Neuron (in vitro differentiated cells): ENCODE measurements around the gene PLCB2.

ENCODE experiments used
- H2AFZ ChIP-seq: one replicate; pipeline ENCODE4 v1.6.1; 2013; ENCODE audit warnings: low read depth, mild to moderate bottlenecking, inconsistent platforms, low read length, moderate library complexity
- H3K27me3 ChIP-seq: one replicate; pipeline ENCODE4 v1.6.1; 2013; ENCODE audit warnings: low read length; ENCODE audit not compliant: insufficient read depth
- H3K36me3 ChIP-seq: one replicate; pipeline ENCODE4 v1.6.1; 2013; ENCODE audit warnings: low read length; ENCODE audit not compliant: insufficient read depth
- H3K4me1 ChIP-seq: one replicate; pipeline ENCODE4 v1.6.1; 2013; ENCODE audit warnings: low read length; ENCODE audit not compliant: insufficient read depth
- H3K4me3 ChIP-seq: 2 replicates; pipeline ENCODE4 v1.5.1; 2013; ENCODE audit warnings: mild to moderate bottlenecking, low read length, moderate library complexity
- H3K9me3 ChIP-seq: one replicate; pipeline ENCODE4 v1.6.1; 2013; ENCODE audit warnings: low read length

PLCB2 gene

DNA sequence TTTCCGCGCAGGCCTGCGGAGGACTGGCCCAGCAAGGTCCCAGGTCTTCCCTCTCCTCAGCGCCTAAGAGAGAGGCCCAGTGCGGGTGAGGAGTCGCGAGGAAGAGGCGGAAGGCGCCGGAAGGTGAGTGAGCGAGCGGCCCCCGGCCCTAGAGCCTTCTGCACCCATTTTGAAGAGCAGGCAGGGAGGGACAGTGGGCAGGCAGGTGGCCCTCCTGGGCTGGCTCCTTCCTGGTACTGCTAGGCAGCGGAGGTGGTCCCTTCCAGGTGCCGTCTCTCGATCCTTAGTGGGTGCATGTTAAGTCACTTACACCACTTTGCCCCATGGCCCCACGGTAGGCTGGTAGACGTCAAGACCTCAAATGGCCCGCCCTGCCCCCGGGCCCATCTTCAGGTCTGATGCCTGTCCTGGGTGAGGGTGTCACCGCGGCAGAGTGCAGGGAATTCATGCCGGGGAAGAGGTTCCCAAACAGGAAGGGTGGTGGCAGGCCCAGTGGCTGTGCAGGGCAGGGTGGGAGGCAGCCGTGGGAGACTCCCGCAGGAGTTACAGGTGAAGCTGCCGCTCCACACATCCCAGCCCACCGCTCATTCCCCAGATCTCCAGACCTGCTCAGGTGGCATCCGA is 54.5 kb downstream of the PLCB2 start:
- Histone ChIP-seq H3K36me3 (no peaks in the 10 kb centered on the region), H3K4me1 (peaks cover 6% of the 10 kb centered on the region), H3K9me3 (no peaks in the 10 kb centered on the region), H3K27me3 (peaks cover 26% of the 10 kb centered on the region), H2AFZ (no peak overlapping the region), H3K4me3 (no peak overlapping the region)

DNA sequence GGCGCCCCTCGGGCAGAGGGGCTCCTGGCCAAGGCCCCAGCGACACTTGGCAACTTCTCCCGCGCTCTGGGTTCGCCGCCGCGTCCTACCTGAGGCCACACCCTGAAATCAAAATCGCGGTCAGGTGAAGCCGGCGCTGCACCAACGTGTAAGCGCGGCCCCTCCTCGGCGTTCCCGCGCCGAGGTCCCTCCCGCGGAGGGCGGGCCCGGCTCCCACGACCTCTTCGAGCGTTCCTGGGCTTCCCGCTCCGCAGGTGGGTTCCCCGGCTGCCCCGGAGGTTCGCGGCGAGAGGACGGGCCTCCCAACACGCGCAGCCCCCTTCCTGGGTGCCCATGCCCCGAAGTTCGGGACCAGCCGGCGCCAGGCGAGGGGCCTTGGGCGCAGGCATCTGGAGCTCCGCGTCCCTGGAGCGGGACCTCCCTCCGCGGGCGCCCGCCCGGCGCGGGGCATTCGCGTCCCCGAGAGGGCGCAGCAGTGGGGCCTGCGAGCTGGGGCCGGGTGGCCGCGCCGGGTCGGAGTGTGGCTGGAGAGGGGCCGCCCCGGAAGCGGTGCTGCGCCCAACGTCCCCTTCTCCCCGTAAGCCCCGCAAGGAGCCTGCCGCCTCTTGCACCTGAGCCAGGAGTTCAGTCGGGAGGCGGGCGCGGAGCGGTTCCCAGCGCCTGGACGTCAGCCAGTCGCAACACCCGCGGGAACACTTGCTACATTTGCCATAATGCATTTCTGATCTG is 55.1 kb downstream of the PLCB2 start:
- Histone ChIP-seq H3K36me3 (no peaks in the 10 kb centered on the region), H3K27me3 (peaks cover 26% of the 10 kb centered on the region), H2AFZ (no peak overlapping the region), H3K4me3 (no peak overlapping the region), H3K4me1 (peaks cover 6% of the 10 kb centered on the region), H3K9me3 (no peaks in the 10 kb centered on the region)

DNA sequence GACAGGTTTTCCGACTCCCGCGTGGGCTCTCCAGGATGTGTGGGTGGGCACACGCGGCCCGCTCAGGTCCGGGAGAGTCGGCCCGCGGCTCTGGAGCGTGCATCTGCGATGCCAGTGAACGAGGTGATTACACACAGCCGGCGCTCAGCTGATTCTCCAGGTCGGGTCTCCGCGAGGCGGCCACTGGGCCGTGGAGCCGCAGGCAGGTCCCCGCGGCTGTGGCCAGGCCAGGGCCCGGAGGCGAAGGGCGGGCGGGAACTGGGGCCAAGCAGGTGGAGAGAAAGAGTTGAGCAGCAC is 55.6 kb downstream of the PLCB2 start:
- H2AFZ ChIP-seq = no peak overlapping the region
- peaks cover 6% of the 10 kb centered on the region for H3K4me1 ChIP-seq
- no peaks in the 10 kb centered on the region for H3K9me3 ChIP-seq
- H3K4me3 ChIP-seq = no peak overlapping the region
- H3K27me3 ChIP-seq = peaks cover 28% of the 10 kb centered on the region
- H3K36me3 ChIP-seq = no peaks in the 10 kb centered on the region

DNA sequence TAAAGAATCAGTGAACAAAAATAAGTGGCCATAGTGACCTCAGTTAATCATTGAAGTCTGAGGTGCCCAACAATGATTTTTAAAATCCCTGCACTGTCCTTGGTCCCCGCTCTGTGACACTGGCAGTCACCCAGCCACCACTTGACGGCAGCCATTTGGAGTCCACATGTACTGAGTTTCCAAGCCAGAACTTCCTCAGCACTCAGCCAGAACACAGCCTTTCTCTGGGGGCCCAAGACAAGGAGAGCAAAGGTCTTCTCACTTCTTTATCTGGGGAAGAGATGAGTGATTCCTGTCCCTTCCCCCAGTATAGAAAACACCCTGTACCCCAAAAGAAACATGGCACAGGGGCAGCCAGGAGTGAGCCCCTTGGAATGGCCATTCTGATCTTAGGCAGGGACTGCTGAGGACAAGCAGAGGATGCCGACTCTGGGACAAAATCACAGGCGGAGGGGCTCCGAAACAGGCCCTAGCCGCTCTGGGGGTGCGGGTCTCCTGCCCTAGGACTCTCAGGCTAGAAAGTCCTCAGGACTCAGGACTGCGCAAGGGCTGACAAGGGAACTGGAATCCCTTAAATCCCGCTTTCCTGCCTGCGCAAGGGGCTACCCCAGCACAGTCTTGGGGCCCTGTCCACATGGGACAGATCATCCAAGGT is 56.1 kb downstream of the PLCB2 start:
- H3K27me3 ChIP-seq = peaks cover 28% of the 10 kb centered on the region
- H3K4me3 ChIP-seq = no peak overlapping the region

DNA sequence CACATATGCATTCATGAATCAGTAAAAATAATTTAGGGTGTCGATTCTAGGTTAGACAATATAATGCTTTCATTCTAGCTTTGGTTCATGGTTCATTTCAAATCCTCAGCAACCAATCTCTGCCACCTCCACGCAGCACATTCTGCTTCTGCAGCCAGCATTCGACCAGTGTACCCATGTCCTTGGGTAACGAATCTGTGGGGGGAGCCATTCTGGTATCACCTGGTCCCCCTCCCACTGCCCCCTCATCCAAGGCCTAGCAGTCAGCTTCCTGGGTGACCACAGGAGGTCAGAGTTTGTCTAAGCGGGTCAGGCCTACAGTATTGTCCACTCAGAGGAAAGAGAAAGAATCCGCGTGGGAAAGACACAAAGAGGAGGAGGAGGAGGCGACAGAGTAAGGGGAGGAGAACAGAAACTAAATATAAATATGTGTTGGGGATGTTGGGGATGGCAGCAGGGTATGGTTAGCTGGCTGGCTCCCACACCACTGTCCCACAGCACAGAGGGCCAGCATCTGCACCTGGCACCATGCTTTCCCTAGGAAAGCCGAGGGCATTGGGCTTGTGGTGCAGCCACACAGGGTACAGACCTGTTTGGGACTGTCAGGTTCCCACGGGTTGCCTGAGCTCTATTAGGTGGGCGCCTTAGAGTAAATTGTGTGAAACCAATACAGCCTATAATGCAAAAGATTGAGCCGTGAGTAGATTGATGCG is 56.8 kb downstream of the PLCB2 start:
- Histone ChIP-seq H2AFZ (no peak overlapping the region), H3K9me3 (no peaks in the 10 kb centered on the region), H3K4me3 (no peak overlapping the region), H3K4me1 (peaks cover 6% of the 10 kb centered on the region), H3K27me3 (peaks cover 28% of the 10 kb centered on the region), H3K36me3 (no peaks in the 10 kb centered on the region)

More for the DNA sequence above, 56.1 kb downstream of the PLCB2 start:
- Histone ChIP-seq H3K36me3 (no peaks in the 10 kb centered on the region), H3K9me3 (no peaks in the 10 kb centered on the region), H3K4me1 (peaks cover 6% of the 10 kb centered on the region), H2AFZ (no peak overlapping the region)

DNA sequence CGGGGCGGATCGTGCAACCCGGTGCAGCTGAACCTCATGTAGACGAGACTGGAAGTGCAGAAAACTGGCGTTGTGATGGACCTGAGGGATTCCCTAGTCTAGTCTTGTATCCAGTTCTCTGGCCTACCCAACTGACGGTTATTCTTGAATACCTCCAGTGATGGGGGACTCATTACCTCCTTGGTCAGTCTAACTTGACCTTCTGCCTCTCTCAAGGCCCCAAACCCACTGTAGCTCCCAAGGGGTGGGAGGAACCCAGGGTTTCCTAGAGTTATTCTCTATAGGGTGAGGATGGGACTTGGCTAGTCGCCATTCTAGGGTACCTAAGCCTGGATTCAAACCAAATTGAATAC is 57.5 kb downstream of the PLCB2 start:
- H3K4me1 ChIP-seq = peaks cover 6% of the 10 kb centered on the region
- H3K4me3 ChIP-seq = no peak overlapping the region
- H3K9me3 ChIP-seq = no peaks in the 10 kb centered on the region
- no peak overlapping the region for H2AFZ ChIP-seq
- peaks cover 28% of the 10 kb centered on the region for H3K27me3 ChIP-seq
- H3K36me3 ChIP-seq = no peaks in the 10 kb centered on the region

DNA sequence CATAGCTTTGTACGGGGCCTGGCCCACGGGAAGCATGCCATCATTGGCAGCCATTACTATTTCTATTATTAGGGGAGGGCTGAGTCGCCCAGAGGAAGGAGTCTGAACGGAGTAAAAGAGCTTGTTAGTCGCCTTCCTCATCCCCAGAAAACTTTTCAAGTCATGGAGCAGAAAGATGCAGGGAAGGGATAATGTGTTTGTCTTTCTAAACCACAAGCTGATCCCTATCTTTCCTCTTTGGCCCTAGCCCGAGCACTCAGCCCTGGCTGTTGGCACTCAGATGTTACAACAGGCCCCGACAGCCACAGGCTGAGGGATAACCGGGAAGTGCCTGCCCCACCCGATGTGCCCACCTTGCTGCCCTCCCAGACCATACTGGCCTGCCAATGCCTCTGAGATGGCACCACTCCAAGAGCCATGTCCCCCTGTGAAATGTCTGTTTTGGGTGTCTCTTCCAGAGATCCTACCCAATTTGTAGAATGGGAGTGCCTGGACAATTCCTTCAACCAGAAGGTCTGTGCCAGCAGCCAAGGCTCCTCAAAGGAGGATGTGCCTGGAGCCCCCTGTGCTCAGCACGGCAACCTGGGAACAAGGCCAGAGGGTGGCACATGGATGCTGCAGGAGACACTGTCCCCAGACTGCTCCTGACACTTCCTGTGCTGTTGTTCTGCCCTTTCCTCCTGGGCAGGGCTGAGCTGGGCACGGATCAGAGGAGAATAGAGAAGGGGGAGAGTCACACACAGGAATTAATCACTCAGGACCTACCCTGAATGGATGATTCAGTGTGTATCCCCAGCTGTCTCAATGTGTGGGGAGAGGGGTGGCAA is 58.0 kb downstream of the PLCB2 start:
- Histone ChIP-seq H3K9me3 (no peaks in the 10 kb centered on the region), H3K4me1 (peaks cover 6% of the 10 kb centered on the region), H3K36me3 (no peaks in the 10 kb centered on the region), H2AFZ (no peak overlapping the region), H3K4me3 (no peak overlapping the region), H3K27me3 (peaks cover 28% of the 10 kb centered on the region)

DNA sequence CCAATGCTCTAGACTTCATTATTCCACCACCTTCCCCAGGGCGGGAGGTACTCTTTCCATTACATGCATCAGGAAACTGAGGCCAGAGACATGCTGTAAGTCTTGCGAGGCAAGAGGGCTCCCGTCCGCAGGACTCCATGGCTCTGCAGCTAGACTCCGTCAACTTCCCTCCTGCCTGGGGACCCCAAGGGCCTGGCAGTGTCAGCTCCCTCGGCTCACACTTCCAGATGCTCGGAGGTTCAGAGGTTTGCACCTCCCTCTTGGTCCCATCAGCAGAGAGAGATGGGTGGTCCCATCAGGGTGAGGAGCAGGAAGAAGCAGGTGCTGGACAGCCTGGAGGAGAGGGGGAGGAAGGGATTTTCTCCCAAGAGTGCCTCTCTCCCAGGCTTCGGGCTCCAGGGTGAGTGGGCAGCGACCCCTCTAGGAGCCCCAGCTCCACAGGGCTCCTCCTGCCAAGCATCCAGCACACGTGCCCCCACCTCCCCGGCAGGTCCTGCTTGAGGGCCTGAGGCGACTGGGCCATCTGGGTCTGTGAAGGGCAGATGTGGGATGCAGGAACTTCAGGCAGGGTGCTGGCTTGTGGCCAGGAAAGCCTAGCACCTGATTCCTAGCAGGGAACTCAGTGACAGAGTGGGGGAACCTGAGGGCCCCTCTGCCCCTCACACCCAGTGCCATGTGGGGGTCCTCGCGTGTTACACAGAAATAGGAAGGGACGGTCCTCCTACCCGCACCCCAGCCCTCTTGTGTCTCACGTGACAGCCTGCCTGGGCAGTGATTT is 59.5 kb downstream of the PLCB2 start:
- Histone ChIP-seq H3K4me3 (no peak overlapping the region), H3K9me3 (no peaks in the 10 kb centered on the region), H3K27me3 (peaks cover 23% of the 10 kb centered on the region), H2AFZ (no peak overlapping the region), H3K4me1 (peaks cover 6% of the 10 kb centered on the region), H3K36me3 (no peaks in the 10 kb centered on the region)

DNA sequence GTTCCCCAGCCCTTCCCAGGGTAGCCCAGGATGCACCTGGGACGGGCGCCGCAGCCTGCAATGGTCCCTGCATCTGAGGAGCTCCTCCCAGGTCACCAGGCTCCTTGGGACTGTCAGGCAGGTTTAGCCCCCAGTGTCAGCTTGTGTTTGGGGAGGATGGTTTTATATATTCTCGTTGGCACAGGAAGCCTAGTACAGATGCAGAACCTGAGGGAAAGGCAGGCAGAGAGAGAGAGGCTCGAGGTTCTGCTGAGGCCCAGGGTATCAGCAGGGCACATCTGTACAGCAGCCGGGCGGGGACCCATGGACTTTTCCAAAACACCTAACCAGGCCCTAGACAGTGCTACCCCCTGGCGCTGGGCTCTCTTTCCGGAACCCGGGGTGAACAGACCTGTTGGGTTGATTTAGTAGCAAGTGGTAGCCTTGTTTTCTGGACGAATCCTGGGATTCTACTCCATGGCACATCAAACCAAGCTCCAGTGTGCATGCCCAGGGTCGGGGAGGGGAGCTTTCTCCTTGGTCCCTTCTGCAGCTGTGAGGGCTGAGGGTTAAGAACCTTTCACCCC is 60.2 kb downstream of the PLCB2 start:
- peaks cover 18% of the 10 kb centered on the region for H3K27me3 ChIP-seq
- no peak overlapping the region for H2AFZ ChIP-seq
- H3K4me1 ChIP-seq = peaks cover 6% of the 10 kb centered on the region
- no peak overlapping the region for H3K4me3 ChIP-seq
- no peaks in the 10 kb centered on the region for H3K36me3 ChIP-seq
- no peaks in the 10 kb centered on the region for H3K9me3 ChIP-seq

DNA sequence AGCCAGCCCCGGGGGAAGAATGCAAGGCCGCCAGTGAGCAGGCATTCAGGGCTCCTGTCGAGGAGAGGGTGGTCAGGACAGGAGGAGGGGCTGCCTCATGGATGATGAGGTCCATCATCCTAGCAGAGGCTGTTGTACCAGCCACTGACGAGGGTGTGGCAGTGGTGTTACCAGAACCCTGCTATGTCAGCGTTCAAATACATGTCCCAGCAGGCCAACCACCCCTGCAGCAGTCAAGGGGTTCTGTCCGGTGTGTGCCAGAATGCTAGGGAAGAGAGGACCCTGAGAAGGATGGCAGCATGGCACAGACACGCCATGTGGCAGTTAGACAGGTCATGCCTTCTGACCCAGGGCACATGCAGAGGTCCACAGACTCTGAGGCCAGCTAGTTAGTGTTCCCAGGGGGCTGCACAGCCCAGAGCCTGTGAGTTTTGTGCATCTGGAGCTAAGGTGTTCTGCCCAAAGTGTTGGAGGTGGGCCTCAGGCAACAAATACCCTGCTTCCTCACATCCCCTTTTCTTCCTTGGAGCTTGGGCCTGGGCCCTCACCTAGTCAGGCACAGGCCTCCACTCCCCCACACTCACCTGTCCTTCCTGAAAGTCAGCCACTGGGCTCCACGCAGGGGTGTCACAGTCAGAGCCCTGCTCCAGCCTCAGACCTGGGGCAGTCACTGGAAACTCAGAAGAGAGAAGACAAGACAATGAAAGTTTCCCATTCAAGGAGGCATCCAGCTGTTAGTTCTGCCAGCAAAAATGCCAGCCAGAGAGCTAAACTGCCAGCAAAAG is 61.0 kb downstream of the PLCB2 start:
- H3K4me3 ChIP-seq = no peak overlapping the region
- peaks cover 6% of the 10 kb centered on the region for H3K4me1 ChIP-seq
- H3K9me3 ChIP-seq = no peaks in the 10 kb centered on the region
- H2AFZ ChIP-seq = no peak overlapping the region
- H3K36me3 ChIP-seq = no peaks in the 10 kb centered on the region
- H3K27me3 ChIP-seq = peaks cover 11% of the 10 kb centered on the region

DNA sequence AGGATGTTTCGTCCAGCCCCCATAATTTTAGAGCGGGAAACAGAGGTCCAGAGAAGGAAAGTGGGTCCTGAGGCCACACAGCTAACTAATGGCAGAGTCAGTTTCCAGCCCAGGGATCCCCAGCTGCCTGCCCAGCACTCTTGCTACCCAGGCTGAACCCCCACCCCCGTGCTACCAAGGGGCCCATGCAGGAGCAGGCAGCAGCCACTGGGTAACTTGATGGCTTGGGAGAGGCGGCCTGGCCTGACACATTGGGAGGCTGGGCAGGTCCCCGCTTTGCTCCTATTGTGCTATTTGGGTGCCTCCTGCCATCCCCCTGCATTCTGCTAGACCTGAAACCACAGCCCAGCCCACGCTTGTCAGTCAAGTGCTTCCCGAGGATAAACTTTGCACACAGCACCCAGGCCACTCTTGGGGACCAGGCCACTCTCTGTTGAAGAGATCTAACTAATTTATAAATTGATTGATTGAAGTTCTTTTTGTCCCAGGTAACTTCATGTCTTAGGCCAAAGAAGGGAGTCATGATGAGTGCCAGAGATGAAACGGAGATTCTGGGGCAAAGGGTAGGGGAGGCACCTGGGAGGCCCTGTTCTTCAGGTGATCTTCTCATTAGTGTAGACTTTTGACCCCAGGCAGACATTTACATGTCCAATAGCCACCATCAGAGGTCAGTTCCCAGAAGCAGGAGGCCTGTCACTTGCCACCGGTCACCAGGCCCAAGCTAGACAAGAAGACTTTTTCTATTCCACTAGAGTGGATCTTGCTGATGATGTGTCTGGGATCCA is 61.9 kb downstream of the PLCB2 start:
- Histone ChIP-seq H3K36me3 (no peaks in the 10 kb centered on the region), H3K9me3 (no peaks in the 10 kb centered on the region), H3K27me3 (peaks cover 3% of the 10 kb centered on the region), H3K4me1 (peaks cover 2% of the 10 kb centered on the region), H3K4me3 (no peak overlapping the region), H2AFZ (no peak overlapping the region)
